Iris pigment epithelial cell (primary cell): ENCODE data around the gene NIPSNAP2.
A peak's percentile ranks its signal among the peaks of the same experiment; 100 is the strongest.
"Not testable (repeated sequence)": the region's sequence is repeated elsewhere in the genome, so short reads cannot be mapped to it uniquely, and the experiment has no call there.

Source experiments
- DNase-seq: peaks from one replicate; pipeline ENCODE4 v3.0.0-alpha.2; 2011; ENCODE audit warnings: low read depth

Gene NIPSNAP2

DNA sequence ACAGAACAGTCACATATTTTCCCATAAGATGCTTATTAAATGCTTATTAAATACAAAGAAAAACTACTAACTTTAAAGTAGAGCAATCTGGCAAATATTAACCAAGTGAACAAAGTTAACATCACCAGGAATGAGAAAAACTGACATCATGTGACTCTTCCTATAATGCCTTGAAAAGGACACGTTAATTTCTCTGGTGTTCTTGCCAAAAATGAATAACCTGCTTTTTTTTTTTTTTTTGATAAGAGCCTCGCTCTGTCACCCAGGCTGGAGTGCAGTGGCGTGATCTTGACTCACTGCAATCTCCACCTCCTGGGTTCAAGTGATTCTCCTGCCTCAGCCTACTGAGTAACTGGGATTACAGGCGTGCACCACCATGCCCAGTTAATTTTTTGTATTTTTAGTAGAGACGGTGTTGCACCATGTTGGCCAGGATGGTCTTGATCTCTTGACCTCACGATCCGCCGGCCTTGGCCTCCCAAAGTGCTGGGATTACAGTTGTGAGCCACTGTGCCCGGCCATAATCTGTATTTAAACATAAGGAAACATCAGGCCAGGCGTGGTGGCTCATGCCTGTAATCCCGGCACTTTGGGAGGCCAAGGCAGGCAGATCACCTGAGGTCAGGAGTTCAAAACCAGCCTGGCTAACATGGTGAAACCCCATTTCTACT is 83.2 kb downstream of the NIPSNAP2 start:
- DNase-seq = peak; percentile 17

DNA sequence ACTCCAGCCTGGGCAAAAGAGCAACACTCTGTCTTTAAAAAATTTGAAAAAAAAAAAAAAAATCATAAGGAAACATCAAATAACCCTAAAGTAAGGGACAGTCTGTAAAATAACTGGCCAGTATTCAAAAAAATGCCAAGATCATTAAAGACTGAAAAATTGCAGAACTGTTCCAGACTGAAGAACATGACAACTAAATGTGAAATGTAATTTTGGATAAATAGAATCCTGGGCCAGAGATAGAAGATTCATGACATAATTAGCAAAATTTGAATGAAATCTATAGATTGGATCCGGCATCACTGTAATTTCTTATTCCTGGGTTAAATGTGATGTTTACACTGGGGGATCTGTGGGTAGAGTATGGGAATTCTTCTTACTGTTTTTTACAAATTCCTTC is 83.9 kb downstream of the NIPSNAP2 start:
- no peak for DNase-seq

DNA sequence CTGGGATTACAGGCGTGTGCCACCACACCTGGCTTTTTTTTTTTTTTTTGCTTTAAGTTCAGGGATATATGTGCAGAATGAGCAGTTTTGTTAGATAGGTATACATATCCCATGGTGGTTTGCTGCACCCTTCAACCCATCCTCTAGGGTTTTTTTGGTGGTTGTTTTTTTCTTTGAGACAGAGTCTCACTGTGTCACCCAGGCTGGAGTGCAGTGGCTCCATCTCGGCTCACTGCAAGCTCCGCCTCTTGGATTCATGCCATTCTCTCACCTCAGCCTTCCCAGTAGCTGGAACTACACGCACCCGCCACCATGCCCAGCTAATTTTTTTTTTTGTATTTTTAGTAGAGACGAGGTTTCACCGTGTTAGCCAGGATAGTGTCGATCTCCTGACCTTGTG is 84.4 kb downstream of the NIPSNAP2 start:
- not testable (repeated sequence) for DNase-seq
